PC-3 (cell line): ENCODE measurements around the gene UCHL5.

Experiments
- EZH2phosphoT487 ChIP-seq: fragments of 300-600 bp; sonication (generic); IDR thresholded peaks from 2 replicates; pipeline ENCODE4 v1.6.1; 2018; ENCODE audit warnings: mild to moderate bottlenecking, antibody characterized with exemption, low read length, borderline replicate concordance
- TF ChIP-seq, protein P1 (sequence below): fragments of 300-600 bp; sonication (generic); conservative IDR thresholded peaks from 2 replicates; pipeline ENCODE4 v1.5.1; 2017; ENCODE audit warnings: antibody characterized with exemption, low read depth, mild to moderate bottlenecking, low read length

DNA sequence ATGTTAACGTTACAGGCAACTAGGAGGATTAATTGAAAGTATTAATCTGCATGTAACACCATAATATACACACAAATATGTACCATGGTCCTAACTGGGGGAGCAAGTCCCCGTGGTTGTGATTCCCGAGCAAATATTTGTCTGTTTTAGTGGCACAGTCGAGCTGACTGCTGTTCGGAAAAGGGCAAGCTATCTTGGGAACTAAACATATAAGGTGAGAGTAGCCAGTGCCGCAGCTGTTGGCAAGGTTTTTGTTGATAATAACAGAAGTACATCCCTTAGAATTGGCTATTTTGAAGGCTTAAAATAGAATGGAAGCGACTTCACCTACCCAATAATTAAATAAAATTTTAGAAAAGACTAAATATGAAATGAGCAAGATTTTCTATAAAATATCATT, 45.5 kb downstream of the UCHL5 start:
- TF ChIP-seq, protein P1, sequence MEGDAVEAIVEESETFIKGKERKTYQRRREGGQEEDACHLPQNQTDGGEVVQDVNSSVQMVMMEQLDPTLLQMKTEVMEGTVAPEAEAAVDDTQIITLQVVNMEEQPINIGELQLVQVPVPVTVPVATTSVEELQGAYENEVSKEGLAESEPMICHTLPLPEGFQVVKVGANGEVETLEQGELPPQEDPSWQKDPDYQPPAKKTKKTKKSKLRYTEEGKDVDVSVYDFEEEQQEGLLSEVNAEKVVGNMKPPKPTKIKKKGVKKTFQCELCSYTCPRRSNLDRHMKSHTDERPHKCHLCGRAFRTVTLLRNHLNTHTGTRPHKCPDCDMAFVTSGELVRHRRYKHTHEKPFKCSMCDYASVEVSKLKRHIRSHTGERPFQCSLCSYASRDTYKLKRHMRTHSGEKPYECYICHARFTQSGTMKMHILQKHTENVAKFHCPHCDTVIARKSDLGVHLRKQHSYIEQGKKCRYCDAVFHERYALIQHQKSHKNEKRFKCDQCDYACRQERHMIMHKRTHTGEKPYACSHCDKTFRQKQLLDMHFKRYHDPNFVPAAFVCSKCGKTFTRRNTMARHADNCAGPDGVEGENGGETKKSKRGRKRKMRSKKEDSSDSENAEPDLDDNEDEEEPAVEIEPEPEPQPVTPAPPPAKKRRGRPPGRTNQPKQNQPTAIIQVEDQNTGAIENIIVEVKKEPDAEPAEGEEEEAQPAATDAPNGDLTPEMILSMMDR, result no peak
- no peak for TF ChIP-seq EZH2phosphoT487
